ENCODE data around the gene GJA10.
A peak's percentile ranks its signal among the peaks of the same experiment; 100 is the strongest.
"Not testable (repeated sequence)": the region's sequence is repeated elsewhere in the genome, so short reads cannot be mapped to it uniquely, and the experiment has no call there.

Gene GJA10

GRCh38 chr6:89894169-89894568, at the start of gene GJA10:
Gene GJA10, plus strand, starts transcription at chr6:89894469. Its CDS starts 0 bp downstream, at chr6:89894469.
- DNase-seq, result no peak

GRCh38 chr6:89847513-89847912, 46.8 kb upstream of the GJA10 start:
- DNase-seq, result not testable (repeated sequence)

GRCh38 chr6:89853068-89853467, 41.2 kb upstream of the GJA10 start:
- DNase-seq, result no peak

GRCh38 chr6:89858041-89858440, 36.2 kb upstream of the GJA10 start:
- DNase-seq, result no peak

GRCh38 chr6:89859744-89860143, 34.5 kb upstream of the GJA10 start:
- DNase-seq, result no peak

GRCh38 chr6:89862273-89862672, 32.0 kb upstream of the GJA10 start:
- no peak for DNase-seq

GRCh38 chr6:89862698-89863097, 31.6 kb upstream of the GJA10 start:
- DNase-seq, result no peak

GRCh38 chr6:89866024-89866678, 28.1 kb upstream of the GJA10 start:
- no peak for DNase-seq

- DNase-seq, result no peak
Observed at GRCh38 chr6:89873721-89874120, 20.5 kb upstream of the GJA10 start.

- no peak for DNase-seq
Observed at GRCh38 chr6:89874438-89874837, 19.8 kb upstream of the GJA10 start.

- DNase-seq, result no peak
Observed at GRCh38 chr6:89886378-89887120, 7.7 kb upstream of the GJA10 start.

- no peak for DNase-seq
Observed at GRCh38 chr6:89887452-89888137, 6.7 kb upstream of the GJA10 start.

GRCh38 chr6:89888138-89888514, 6.1 kb upstream of the GJA10 start:
- DNase-seq, result no peak

GRCh38 chr6:89888871-89889270, 5.4 kb upstream of the GJA10 start:
- no peak for DNase-seq

- DNase-seq, result peak in 1 of 2 experiments; percentile 32
Observed at GRCh38 chr6:89890845-89891528, 3.3 kb upstream of the GJA10 start.

- DNase-seq, result not testable (repeated sequence)
Observed at GRCh38 chr6:89892577-89892976, 1.7 kb upstream of the GJA10 start.

GRCh38 chr6:89895276-89895874, 1.1 kb downstream of the GJA10 start:
- DNase-seq, result no peak

- not testable (repeated sequence) for DNase-seq
Observed at GRCh38 chr6:89910001-89910901, 16.0 kb downstream of the GJA10 start.

GRCh38 chr6:89910902-89911240, 16.6 kb downstream of the GJA10 start:
- no peak for DNase-seq

GRCh38 chr6:89916136-89916920, 22.1 kb downstream of the GJA10 start:
- no peak for DNase-seq

- DNase-seq, result no peak
Observed at GRCh38 chr6:89917216-89917615, 22.9 kb downstream of the GJA10 start.
